Neural crest cell (in vitro differentiated cells): ENCODE measurements around the gene ARIH1. TPM values are rescaled to one million over a fixed set of nuclear protein-coding genes. Genes with fewer than 3 reads are reported as not detected.

Experiments
- total RNA-seq: library from RNA; stranded (reverse); gene quantifications from 2 replicates; pipeline ENCODE4 v1.2.1, GENCODE V29; 2021

ARIH1 gene
- total RNA-seq, 1 donor from 2014 or later: 146 TPM

Other genes starting within 250 kb of the ARIH1 start
- 905 and 917 TPM in 2 replicates for gene PKM, start 243.1 kb upstream of the ARIH1 start, total RNA-seq
- gene PARP6, start 201.8 kb upstream of the ARIH1 start, total RNA-seq: 83.2 and 88.9 TPM in 2 replicates
- gene CELF6, start 154.2 kb upstream of the ARIH1 start, total RNA-seq: 1.1 and 1.3 TPM in 2 replicates
- 59.3 and 63.2 TPM in 2 replicates for gene HEXA, start 98.3 kb upstream of the ARIH1 start, total RNA-seq
- not detected in 2 replicates for gene TMEM202, start 76.0 kb upstream of the ARIH1 start, total RNA-seq
- not detected in 2 replicates for gene GOLGA6B, start 180.4 kb downstream of the ARIH1 start, total RNA-seq
- gene HIGD2B, start 211.9 kb downstream of the ARIH1 start, total RNA-seq: not detected in 2 replicates
- gene BBS4, start 211.9 kb downstream of the ARIH1 start, total RNA-seq: 22.9 and 27.2 TPM in 2 replicates